Measurements from ENCODE around the gene C1QTNF6. TPM values are rescaled to one million over a fixed set of nuclear protein-coding genes. Genes with fewer than 3 reads are reported as not detected.

The C1QTNF6 gene
- total RNA-seq, 1 experiment from 2014 or later: 85.9 TPM

GRCh38 chr22:37177755-37178154, 10.3 kb downstream of the C1QTNF6 start:
- intact Hi-C loops (cut with micrococcal nuclease; ENCODE audit: unreplicated experiment): no loop called here
- POLR2A ChIA-PET (ENCODE audit: unreplicated experiment): interaction anchor here (0.6 kb wide), 1 partner anchor 151 kb away, joined by 3 read pairs; no protein-coding TSS in a partner anchor

GRCh38 chr22:37177221-37177620, 10.8 kb downstream of the C1QTNF6 start:
- Histone ChIP-seq H3K4me3 (no peak overlapping the region), H3K27ac (no peak overlapping the region), H3K27me3 (ENCODE audit: insufficient read depth, low read depth) (no peaks in the 10 kb centered on the region), H4K20me1 (ENCODE audit: insufficient read depth) (no peaks in the 10 kb centered on the region), H3K4me1 (replicated peaks; ENCODE audit: insufficient read depth) (peaks cover 17% of the 10 kb centered on the region), H2AFZ (no peak overlapping the region), H3K9me2 (ENCODE audit: insufficient read depth) (no peaks in the 10 kb centered on the region), H3F3A (ENCODE audit: insufficient read depth, low read depth) (peaks cover 21% of the 10 kb centered on the region; the same call in 1 of the 2 replicates), H3K9me3 (ENCODE audit: insufficient read depth, low read depth) (no peaks in the 10 kb centered on the region), H3K36me3 (ENCODE audit: low read depth) (no peaks in the 10 kb centered on the region), H3K4me2 (no peak overlapping the region), H3K79me2 (ENCODE audit: low read depth) (no peaks in the 10 kb centered on the region)
- intact Hi-C loops (cut with micrococcal nuclease; ENCODE audit: unreplicated experiment): no loop called here
- BruUV-seq (replicated peaks): no TSS peak
- CTCF ChIA-PET: no interaction called here
- TF ChIP-seq CTCF (conservative IDR thresholded peaks at IDR 0.05): no peak
- TF ChIP-seq EZH2 (IDR thresholded peaks at IDR 0.05; ENCODE audit: low read depth): no peak
- POLR2A ChIA-PET (ENCODE audit: unreplicated experiment): no interaction called here
- no peak for DNase-seq

More at GRCh38 chr22:37177755-37178154, 10.3 kb downstream of the C1QTNF6 start:
- H2AFZ ChIP-seq: no peak overlapping the region
- H3K4me2 ChIP-seq: peak overlapping the region; percentile 20; the same call in 1 of the 2 replicates
- DNase-seq: no peak
- no peak overlapping the region for H3K27ac ChIP-seq
- CTCF ChIA-PET: interaction anchor here (1.2 to 1.3 kb wide), 2 partner anchors 9 to 12 kb away, joined by 3 to 5 read pairs; no protein-coding TSS in a partner anchor
- peaks cover 17% of the 10 kb centered on the region for H3K4me1 ChIP-seq (replicated peaks; ENCODE audit: insufficient read depth)
- TF ChIP-seq EZH2 (IDR thresholded peaks at IDR 0.05; ENCODE audit: low read depth) (no peak), CTCF (conservative IDR thresholded peaks at IDR 0.05) (no peak)
- H3K27me3 ChIP-seq (ENCODE audit: insufficient read depth, low read depth): no peaks in the 10 kb centered on the region
- BruUV-seq (replicated peaks): no TSS peak
- H3K4me3 ChIP-seq: no peak overlapping the region
- no peaks in the 10 kb centered on the region for H3K36me3 ChIP-seq (ENCODE audit: low read depth)
- no peaks in the 10 kb centered on the region for H4K20me1 ChIP-seq (ENCODE audit: insufficient read depth)
- H3K9me3 ChIP-seq (ENCODE audit: insufficient read depth, low read depth): no peaks in the 10 kb centered on the region
- no peaks in the 10 kb centered on the region for H3K9me2 ChIP-seq (ENCODE audit: insufficient read depth)
- peaks cover 21% of the 10 kb centered on the region; the same call in 1 of the 2 replicates for H3F3A ChIP-seq (ENCODE audit: insufficient read depth, low read depth)
- no peaks in the 10 kb centered on the region for H3K79me2 ChIP-seq (ENCODE audit: low read depth)

GRCh38 chr22:37176464-37177061, 11.5 kb downstream of the C1QTNF6 start:
- DNase-seq: no peak
- no TSS peak for BruUV-seq (replicated peaks)
- Histone ChIP-seq H3K4me3 (no peak overlapping the region), H4K20me1 (ENCODE audit: insufficient read depth) (no peaks in the 10 kb centered on the region), H3K36me3 (ENCODE audit: low read depth) (no peaks in the 10 kb centered on the region), H3K27ac (no peak overlapping the region), H3F3A (ENCODE audit: insufficient read depth, low read depth) (peaks cover 21% of the 10 kb centered on the region; the same call in 1 of the 2 replicates), H2AFZ (no peak overlapping the region), H3K9me2 (ENCODE audit: insufficient read depth) (no peaks in the 10 kb centered on the region), H3K27me3 (ENCODE audit: insufficient read depth, low read depth) (no peaks in the 10 kb centered on the region), H3K9me3 (ENCODE audit: insufficient read depth, low read depth) (no peaks in the 10 kb centered on the region), H3K79me2 (ENCODE audit: low read depth) (no peaks in the 10 kb centered on the region), H3K4me2 (no peak overlapping the region), H3K4me1 (replicated peaks; ENCODE audit: insufficient read depth) (peaks cover 17% of the 10 kb centered on the region)
- POLR2A ChIA-PET (ENCODE audit: unreplicated experiment): no interaction called here
- intact Hi-C loops (cut with micrococcal nuclease; ENCODE audit: unreplicated experiment): no loop called here
- no peak for TF ChIP-seq CTCF (conservative IDR thresholded peaks at IDR 0.05)
- TF ChIP-seq EZH2 (IDR thresholded peaks at IDR 0.05; ENCODE audit: low read depth): no peak
- CTCF ChIA-PET: no interaction called here

All from PC-9 (cell line).